GM12878 (cell line): ENCODE measurements around the gene MYOCOS.

ENCODE experiments used
- EGR1 ChIP-seq, 2 experiments: IDR thresholded peaks; 1 replicate in 1 of 2; 2 replicates in 1 of 2; pipeline ENCODE4 v1.6.1; 2011 to 2012; ENCODE audit warnings: low read depth in 2 of 2, low read length in 2 of 2, borderline replicate concordance in 1 of 2, mild to moderate bottlenecking in 1 of 2, moderate library complexity in 1 of 2
- POLR2A ChIP-seq: IDR thresholded peaks from 2 replicates; pipeline ENCODE4 v1.6.1; 2011; ENCODE audit warnings: low read depth, mild to moderate bottlenecking, low read length
- SMC3 ChIP-seq: IDR thresholded peaks from 2 replicates; pipeline ENCODE4 v1.6.1; 2011; ENCODE audit warnings: low read length, improper control_type of control experiment, borderline replicate concordance
- YY1 ChIP-seq: IDR thresholded peaks from 2 replicates; pipeline ENCODE4 v1.6.1; 2011; ENCODE audit warnings: low read depth, mild to moderate bottlenecking, low read length

- no peak for TF ChIP-seq SMC3
- no peak for TF ChIP-seq EGR1 (IDR thresholded peaks at IDR 0.05; ENCODE audit: borderline replicate concordance in 1 of 2, low read depth in 2 of 2, low read length in 2 of 2)
- TF ChIP-seq POLR2A = no peak
- TF ChIP-seq YY1 = no peak
Measured at GRCh38 chr1:171600862-171601261, 21.2 kb upstream of the MYOCOS start.
